T-helper 22 cell (primary cell): ENCODE data around the gene COL3A1.

Experiments
- DNase-seq: peaks from one replicate; pipeline ENCODE4 v3.0.0-alpha.2; 2020; ENCODE audit warnings: low read depth

Gene COL3A1

GRCh38 chr2:188976545-188977268 lies 2.5 kb downstream of the COL3A1 start:
- DNase-seq: no peak

- no peak for DNase-seq
Observed at GRCh38 chr2:188977317-188977716, 3.1 kb downstream of the COL3A1 start.

- no peak for DNase-seq
Observed at GRCh38 chr2:188978291-188979081, 4.3 kb downstream of the COL3A1 start.

GRCh38 chr2:188979187-188980114 lies 5.3 kb downstream of the COL3A1 start:
- DNase-seq: no peak

GRCh38 chr2:188983427-188984064 lies 9.4 kb downstream of the COL3A1 start:
- DNase-seq: no peak

- no peak for DNase-seq
Observed at GRCh38 chr2:188984065-188984491, 9.9 kb downstream of the COL3A1 start.

- DNase-seq: no peak
Observed at GRCh38 chr2:188984680-188985079, 10.5 kb downstream of the COL3A1 start.

- DNase-seq: no peak
Observed at GRCh38 chr2:188986839-188987238, 12.7 kb downstream of the COL3A1 start.

- no peak for DNase-seq
Observed at GRCh38 chr2:188993247-188993646, 19.1 kb downstream of the COL3A1 start.

- no peak for DNase-seq
Observed at GRCh38 chr2:188997263-188997662, 23.1 kb downstream of the COL3A1 start.

- no peak for DNase-seq
Observed at GRCh38 chr2:189000221-189000620, 26.0 kb downstream of the COL3A1 start.

- no peak for DNase-seq
Observed at GRCh38 chr2:189002079-189002478, 27.9 kb downstream of the COL3A1 start.

GRCh38 chr2:189008555-189009262 lies 34.5 kb downstream of the COL3A1 start:
- DNase-seq: no peak

- no peak for DNase-seq
Observed at GRCh38 chr2:189010536-189010935, 36.4 kb downstream of the COL3A1 start.

GRCh38 chr2:189012351-189012750 lies 38.2 kb downstream of the COL3A1 start:
- DNase-seq: no peak

- no peak for DNase-seq
Observed at GRCh38 chr2:189013031-189013430, 38.9 kb downstream of the COL3A1 start.

- DNase-seq: no peak
Observed at GRCh38 chr2:189013671-189014448, 39.7 kb downstream of the COL3A1 start.

GRCh38 chr2:189014449-189015138 lies 40.4 kb downstream of the COL3A1 start:
- DNase-seq: no peak

- DNase-seq: no peak
Observed at GRCh38 chr2:189015359-189015758, 41.2 kb downstream of the COL3A1 start.
